ENCODE results near the gene GADD45A.

Gene GADD45A

GRCh38 chr1:67672260-67672803 lies 12.7 kb upstream of the GADD45A start:
- DNase-seq = no peak

DNA sequence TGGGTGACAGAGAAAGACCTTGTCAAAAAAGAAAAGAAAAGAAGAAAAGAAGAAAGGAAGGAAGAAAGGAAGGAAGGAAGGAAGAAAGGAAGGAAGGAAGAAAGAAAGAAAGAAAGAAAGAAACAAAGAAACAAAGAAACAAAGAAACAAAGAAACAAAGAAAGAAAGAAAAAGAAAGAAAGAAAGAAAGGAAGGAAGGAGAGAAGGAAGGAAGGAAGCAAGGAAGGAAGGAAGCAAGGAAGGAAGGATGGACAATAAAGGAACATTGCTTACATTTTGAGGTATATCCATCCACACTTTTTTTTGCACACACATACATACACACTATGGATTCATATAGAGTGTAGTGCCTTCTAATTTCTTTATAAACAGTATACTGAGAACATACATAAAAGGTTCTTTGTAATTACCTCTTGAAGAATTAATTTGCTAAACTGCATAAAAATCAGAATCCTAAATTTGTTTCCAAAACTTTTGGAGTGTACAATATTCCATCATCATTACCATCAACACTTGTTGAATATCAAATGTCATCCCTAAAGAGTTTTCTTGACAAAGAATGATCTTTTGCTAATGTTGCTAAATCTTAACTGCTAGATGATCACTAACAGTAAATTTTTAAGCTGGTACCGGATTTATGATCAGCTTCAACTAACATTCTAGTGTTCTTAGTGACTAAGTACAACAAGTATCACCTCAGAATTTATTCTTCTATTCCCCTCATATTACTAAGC lies 11.4 kb upstream of the GADD45A start:
- no peak for DNase-seq

- DNase-seq = peak; percentile 54
These were observed 10.6 kb upstream of the GADD45A start for GRCh38 chr1:67674260-67675011.

DNA sequence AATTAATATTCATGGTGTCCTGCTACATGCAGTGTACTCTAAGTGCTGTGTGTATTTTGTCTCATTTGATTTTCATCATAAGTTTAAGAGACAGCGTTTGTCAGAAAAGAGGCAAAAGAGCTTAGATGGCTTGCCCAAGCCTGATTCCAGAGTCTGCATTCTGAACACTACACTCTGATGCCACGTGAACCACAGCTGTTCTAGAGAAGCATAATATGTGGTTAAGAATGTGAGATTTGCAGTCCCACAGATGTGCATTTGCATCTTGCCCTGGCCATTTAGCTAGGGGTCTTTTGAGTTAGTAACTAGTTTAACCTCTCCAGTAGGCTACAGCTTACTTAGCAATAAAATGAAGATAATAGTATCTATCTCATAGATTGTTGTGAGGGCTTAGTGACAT lies 9.2 kb upstream of the GADD45A start:
- DNase-seq = no peak

GRCh38 chr1:67676287-67676686 lies 8.7 kb upstream of the GADD45A start:
- DNase-seq = no peak

GRCh38 chr1:67676946-67677345 lies 8.1 kb upstream of the GADD45A start:
- no peak for DNase-seq

- no peak for DNase-seq
These were observed 7.6 kb upstream of the GADD45A start for GRCh38 chr1:67677408-67677807.

GRCh38 chr1:67677930-67678329 lies 7.1 kb upstream of the GADD45A start:
- no peak for DNase-seq

GRCh38 chr1:67679691-67680090 lies 5.3 kb upstream of the GADD45A start:
- DNase-seq = no peak

DNA sequence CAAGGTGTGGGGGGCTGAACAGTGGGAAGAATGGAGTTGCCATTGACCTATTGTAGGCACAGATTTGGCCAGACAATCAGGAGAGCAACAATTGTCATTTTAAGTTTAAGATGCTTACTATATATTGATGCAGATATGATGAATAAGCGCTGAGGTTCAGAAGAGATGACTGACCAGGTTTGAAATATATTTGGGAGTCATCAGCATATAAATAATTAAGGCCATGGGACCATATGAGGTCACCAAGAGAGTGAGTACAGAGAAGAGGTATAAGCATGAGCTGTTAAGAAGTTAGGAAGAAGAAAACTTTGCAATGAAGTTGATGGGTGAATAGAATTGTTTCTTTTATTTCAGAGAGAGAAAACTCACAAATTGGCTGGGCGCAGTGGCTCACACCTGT lies 4.5 kb upstream of the GADD45A start:
- DNase-seq = no peak

- DNase-seq = no peak
These were observed 2.3 kb upstream of the GADD45A start for GRCh38 chr1:67682659-67683197.

DNA sequence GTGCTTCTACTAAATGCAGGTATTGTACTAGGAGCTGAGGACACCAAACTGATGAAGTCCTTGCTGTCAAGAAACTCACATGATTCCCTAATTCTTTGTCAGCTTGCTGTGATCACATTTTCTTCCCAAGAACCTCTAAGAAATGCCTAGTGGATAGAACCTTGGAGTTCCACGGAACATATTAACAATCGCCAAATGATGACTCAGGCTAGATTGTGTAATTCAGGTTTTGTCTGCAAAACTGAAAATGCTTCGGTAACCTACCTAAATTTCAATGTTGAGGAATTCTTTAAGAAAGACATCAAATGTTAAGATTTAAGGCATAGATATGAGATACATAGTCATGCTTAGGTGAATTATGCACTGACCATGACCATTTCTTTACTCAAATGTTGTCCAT lies 1.7 kb upstream of the GADD45A start:
- DNase-seq = no peak

DNA sequence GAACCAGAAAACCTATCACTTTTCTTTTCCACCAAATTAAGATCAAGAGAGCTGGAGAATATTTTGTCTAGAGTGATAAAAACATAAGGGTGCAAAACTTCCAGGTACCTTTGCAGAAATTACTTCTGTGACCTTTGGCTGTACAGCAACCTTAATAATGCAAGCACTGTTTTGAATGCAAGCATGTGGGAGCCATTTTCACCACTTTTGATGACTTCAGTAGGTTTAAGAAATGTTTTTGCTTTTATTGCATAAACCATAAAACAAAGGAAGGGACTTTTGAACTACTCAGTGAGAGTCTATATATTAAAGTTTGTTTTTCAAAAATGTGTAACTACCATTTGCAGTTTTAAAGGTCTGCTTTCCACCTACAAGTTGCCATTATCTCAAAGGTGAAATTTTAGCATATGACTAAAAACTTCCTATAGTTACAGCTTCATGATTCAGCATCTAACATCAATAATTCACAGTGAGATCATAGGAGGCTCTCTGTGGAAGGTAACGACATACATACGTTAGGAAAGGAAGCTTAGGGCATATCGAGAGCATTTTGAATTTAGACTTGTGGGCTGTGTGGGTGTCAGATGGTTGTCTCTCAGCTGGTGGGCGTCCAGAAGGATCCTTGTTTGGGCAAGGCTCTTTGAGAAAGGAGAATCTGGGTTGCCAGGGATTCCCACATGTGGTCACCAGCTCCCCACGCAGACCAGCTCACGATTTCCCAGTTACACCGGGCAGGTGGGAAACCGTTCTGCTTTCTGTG lies 1.1 kb upstream of the GADD45A start:
- no peak for DNase-seq

DNA sequence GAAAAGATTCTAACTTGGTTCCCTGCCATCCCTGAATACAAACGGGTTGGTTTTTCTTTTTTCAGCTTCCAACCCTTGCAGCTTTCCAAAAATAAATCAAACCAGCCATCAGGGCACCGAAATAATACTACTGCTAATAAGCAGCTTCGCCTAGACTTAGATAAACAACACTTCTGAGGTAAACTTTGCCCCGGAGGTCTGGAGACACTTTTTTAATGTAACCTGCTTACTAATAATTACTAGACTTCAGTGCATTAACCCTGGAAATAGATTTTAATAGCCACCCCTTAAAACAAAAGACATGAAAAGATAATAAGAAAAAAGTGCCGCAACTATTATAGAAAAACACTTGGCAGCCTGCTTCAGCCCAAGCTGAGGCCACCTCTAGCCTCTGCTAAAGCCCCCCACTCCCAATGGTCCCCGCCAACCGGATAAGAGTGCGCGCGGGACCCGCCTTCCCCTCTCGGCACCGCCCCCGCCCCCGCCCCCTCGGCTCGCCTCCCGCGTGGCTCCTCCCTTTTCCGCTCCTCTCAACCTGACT lies 405 bp upstream of the GADD45A start:
- no peak for DNase-seq

DNA sequence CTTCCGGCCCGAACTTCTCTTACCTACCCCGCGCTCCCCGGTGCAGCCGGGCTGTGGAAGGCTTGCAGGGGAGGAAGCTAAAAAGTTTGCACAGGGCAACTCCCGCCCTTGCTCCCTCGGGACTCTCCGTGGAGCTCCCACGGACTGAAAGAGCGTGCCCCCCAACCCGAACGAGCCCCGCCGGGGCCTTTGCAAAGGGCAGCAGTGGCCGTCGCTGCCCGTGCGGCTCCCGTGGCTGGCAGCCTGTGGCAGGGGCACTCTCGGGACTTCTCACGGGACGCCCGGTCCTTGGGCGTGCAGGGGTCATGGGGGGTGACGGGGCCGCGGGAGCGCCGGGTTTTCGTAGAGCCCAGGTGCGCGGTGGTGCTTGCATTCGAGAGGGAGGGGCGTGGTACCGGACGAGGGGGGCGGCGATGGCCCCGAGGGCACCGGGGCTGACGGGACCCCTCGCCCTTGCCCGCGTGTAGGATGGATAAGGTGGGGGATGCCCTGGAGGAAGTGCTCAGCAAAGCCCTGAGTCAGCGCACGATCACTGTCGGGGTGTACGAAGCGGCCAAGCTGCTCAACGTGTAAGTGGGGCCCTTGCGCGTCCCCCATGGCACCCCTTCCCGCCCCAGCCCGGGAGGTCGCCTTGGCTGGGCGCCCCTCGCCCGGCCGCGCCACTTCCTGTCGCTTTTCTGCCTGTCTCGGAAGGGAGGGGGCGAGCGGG lies 711 bp downstream of the GADD45A start:
- DNase-seq = peak; percentile 64

DNA sequence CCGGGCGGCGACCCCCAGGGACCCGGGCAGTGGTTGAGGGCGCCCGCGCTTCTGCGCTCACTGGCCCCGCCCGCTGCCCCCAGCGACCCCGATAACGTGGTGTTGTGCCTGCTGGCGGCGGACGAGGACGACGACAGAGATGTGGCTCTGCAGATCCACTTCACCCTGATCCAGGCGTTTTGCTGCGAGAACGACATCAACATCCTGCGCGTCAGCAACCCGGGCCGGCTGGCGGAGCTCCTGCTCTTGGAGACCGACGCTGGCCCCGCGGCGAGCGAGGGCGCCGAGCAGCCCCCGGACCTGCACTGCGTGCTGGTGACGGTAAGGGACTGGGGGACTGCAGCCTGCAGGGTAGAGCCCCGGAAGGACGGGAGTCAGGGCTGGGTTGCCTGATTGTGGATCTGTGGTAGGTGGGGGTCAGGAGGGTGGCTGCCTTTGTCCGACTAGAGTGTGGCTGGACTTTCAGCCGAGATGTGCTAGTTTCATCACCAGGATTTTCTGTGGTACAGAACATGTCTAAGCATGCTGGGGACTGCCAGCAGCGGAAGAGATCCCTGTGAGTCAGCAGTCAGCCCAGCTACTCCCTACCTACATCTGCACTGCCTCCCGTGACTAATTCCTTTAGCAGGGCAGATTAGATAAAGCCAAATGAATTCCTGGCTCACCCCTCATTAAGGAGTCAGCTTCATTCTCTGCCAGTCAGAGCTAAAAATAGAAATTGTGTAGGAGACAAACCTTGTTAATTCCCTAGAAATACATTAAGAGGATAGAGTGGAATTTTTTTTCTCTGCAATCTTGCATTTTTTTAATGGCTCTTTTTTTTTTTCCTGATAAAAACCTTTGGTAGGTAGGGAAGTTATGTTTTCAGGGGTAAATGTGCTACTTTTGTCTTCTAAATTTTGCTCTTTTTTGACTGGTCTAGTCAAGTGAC lies 1.5 kb downstream of the GADD45A start:
- peak; percentile 63 for DNase-seq

DNA sequence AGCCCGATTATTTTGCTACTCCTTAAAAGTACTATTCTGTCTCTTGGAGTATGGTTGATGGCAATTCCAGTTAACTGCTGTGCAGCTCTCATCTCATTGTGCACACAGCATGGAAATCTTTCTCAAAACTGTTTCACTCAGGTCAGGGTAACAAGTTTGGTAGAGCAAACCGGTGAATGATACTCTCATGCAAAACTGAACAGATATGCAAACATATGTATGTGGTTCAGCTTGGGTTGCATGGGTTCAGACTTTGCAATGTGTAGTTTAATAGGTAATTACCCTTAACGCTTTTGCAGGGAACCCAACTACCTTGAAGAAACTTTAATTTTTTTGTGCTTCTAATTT lies 2.2 kb downstream of the GADD45A start:
- no peak for DNase-seq

- no peak for DNase-seq
These were observed 2.6 kb downstream of the GADD45A start for GRCh38 chr1:67687649-67688048.

- no peak for DNase-seq
These were observed 3.7 kb downstream of the GADD45A start for GRCh38 chr1:67688526-67689219.

DNA sequence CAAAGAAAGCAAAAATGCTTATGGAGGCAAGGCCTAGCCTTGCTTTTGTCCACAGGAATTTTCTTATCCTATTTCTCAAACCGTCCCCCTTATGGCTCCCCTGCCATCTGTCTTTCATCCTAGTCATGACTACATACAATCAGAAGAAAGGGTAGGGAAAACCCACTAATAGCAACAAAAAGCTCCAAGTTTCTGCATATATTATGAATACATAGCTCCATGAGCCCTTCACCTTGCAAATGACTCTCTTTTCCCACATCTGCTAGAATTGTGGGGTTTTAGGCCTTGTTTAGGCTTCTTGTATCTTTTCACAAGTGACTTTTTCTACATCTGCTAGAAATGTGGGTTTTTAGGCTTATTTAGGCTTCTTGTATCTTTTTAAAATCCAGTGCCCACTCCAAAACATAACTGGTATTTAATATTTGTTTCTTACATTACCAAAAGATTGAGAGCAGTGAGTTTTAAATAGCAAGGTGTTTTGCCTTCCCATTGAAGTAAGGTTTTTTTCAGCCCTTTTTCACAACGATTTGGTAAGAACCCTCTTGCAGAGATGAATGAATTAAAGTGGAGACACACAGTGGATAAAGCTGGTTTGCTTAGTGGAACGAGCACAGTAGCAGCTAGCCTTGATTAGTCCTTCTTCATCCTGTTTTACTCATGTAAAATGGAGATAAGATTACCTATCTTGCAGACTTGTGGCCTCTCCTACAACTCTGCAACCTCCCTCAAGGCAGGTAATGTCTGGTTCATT lies 4.4 kb downstream of the GADD45A start:
- no peak for DNase-seq
